ENCODE data around the gene TRPM5.
A peak's percentile ranks its signal among the peaks of the same experiment; 100 is the strongest.

The TRPM5 gene

GRCh38 chr11:2400069-2400761 is 44.1 kb downstream of the TRPM5 start, which contains the start of gene TSSC4:
TSSC4 (plus strand) TSS chr11:2400750; CDS start chr11:2402634, 1,884 bp downstream.
- peak; percentile 99 for DNase-seq (ENCODE audit: extremely low spot score)
- POLR2A ChIA-PET = interaction anchor here (0.6 to 2.0 kb wide), 5 partner anchors 16 to 1357 kb away, joined by 3 to 8 read pairs (median 3); no protein-coding TSS in a partner anchor
- TF ChIP-seq CTCF (IDR thresholded peaks at IDR 0.05; ENCODE audit: control extremely low read depth, extremely low read depth, low read depth, missing control alignments) = peak; percentile 99
- CTCF ChIA-PET = interaction anchor here (0.6 to 4.9 kb wide), 21 partner anchors 8 to 589 kb away, joined by 3 to 25 read pairs (median 4); partner anchors contain the start of gene CD81

GRCh38 chr11:2399488-2400068 is 44.7 kb downstream of the TRPM5 start:
- CTCF ChIA-PET = interaction anchor here (0.8 to 4.9 kb wide), 12 partner anchors 9 to 488 kb away, joined by 3 to 25 read pairs (median 6); partner anchors contain the start of gene CD81
- POLR2A ChIA-PET = interaction anchor here (0.6 to 2.0 kb wide), 2 partner anchors 22 to 1356 kb away, joined by 3 to 8 read pairs; no protein-coding TSS in a partner anchor
- TF ChIP-seq CTCF (IDR thresholded peaks at IDR 0.05; ENCODE audit: control extremely low read depth, extremely low read depth, low read depth, missing control alignments) = no peak
- DNase-seq (ENCODE audit: extremely low spot score) = no peak

- DNase-seq (ENCODE audit: extremely low spot score) = no peak
- POLR2A ChIA-PET = interaction anchor here (0.6 to 2.0 kb wide), 4 partner anchors 11 to 22 kb away, joined by 3 to 8 read pairs (median 4); partner anchors contain the start of gene CD81
- CTCF ChIA-PET = interaction anchor here (0.7 to 4.9 kb wide), 4 partner anchors 12 to 93 kb away, joined by 3 to 25 read pairs (median 12); no protein-coding TSS in a partner anchor
- TF ChIP-seq CTCF (IDR thresholded peaks at IDR 0.05; ENCODE audit: control extremely low read depth, extremely low read depth, low read depth, missing control alignments) = no peak
Measured at GRCh38 chr11:2398664-2399355, 45.5 kb downstream of the TRPM5 start.

GRCh38 chr11:2397005-2397404 is 47.3 kb downstream of the TRPM5 start:
- ChIA-PET POLR2A (interaction anchor here (0.9 to 1.9 kb wide), 2 partner anchors 10 to 19 kb away, joined by 3 to 6 read pairs; no protein-coding TSS in a partner anchor), CTCF (interaction anchor here (4.9 kb wide), 1 partner anchor 10 kb away, joined by 25 read pairs; no protein-coding TSS in a partner anchor)
- TF ChIP-seq CTCF (IDR thresholded peaks at IDR 0.05; ENCODE audit: control extremely low read depth, extremely low read depth, low read depth, missing control alignments) = no peak

GRCh38 chr11:2396471-2396870 is 47.8 kb downstream of the TRPM5 start:
- no peak for DNase-seq (ENCODE audit: extremely low spot score)
- CTCF ChIA-PET = interaction anchor here (4.9 kb wide), 1 partner anchor 10 kb away, joined by 25 read pairs; no protein-coding TSS in a partner anchor
- no peak for TF ChIP-seq CTCF (IDR thresholded peaks at IDR 0.05; ENCODE audit: control extremely low read depth, extremely low read depth, low read depth, missing control alignments)
- POLR2A ChIA-PET = interaction anchor here (0.9 to 1.9 kb wide), 2 partner anchors 10 to 19 kb away, joined by 3 to 6 read pairs; no protein-coding TSS in a partner anchor

More at GRCh38 chr11:2397005-2397404, 47.3 kb downstream of the TRPM5 start:
- no peak for DNase-seq (ENCODE audit: extremely low spot score)
